GM12801 (cell line): Measurements from ENCODE around the gene CASP4.

ENCODE experiments used
- CTCF ChIP-seq: IDR thresholded peaks from one replicate; pipeline ENCODE4 v1.5.1; 2011; ENCODE audit warnings: control low read depth; ENCODE audit not compliant: insufficient read length; ENCODE audit errors: extremely low read depth

CASP4 gene

GRCh38 chr11:104968355-104968855 lies at the start of gene CASP4:
Gene CASP4 (minus strand): TSS chr11:104968574. CDS start chr11:104968525, 49 bp downstream.
- no peak for TF ChIP-seq CTCF

DNA sequence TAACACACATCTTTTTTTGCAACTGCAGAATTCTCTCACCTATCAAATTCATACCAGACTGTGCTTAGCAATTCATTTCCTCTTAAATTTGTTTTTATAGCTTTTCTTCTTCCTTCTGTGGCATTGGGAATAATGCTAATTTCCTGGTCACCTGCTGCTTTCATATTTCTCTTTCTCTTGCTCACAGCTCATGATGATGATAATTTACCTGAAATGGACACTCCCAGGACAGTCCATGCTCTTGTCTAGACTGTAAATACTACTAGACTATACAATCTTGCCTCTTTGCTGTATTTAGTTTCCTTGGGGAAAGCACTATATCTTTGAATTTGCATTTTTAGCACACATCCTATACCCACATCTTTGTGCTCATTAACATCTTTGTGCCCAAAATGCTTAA lies 39.1 kb upstream of the CASP4 start:
- no peak for TF ChIP-seq CTCF

DNA sequence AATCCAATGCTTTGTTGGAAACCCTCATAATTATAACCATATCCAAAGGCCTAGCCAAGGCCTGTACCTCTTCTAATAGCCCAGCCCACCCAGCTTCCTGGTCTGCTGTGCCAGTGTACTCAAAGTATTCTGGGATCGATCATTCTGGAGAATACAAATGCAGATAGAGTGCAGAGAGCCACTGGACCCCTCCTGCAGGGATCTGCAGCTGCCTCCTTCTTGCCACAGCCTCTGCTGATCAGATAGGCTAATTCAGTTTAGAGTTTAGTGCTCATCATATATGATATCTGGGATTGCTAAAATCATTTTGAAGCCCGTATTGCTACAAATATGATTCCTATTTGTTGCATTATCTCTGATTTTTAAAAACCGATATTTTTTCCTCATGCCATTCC lies 37.1 kb upstream of the CASP4 start:
- TF ChIP-seq CTCF, result no peak

- TF ChIP-seq CTCF, result no peak
Observed at GRCh38 chr11:105004021-105004420, 35.6 kb upstream of the CASP4 start.

DNA sequence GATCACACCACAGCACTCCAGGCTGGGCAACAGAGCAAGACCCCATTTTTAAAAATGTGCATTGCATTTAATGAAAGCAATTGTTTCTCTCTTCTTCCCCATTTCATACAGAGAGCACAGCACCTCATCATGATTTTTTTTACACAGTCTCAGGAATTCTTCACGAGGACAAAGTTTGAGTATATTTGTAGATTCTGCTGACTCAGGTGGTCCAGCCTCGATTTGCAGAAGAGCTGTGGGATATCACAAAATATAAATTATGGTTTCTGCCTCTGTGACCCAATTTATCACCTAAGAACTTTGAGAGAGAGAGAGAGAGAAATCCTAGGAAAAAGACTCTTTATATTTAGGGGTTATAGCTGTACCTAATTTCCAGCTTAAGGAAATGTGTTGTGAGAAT lies 34.8 kb upstream of the CASP4 start:
- no peak for TF ChIP-seq CTCF

DNA sequence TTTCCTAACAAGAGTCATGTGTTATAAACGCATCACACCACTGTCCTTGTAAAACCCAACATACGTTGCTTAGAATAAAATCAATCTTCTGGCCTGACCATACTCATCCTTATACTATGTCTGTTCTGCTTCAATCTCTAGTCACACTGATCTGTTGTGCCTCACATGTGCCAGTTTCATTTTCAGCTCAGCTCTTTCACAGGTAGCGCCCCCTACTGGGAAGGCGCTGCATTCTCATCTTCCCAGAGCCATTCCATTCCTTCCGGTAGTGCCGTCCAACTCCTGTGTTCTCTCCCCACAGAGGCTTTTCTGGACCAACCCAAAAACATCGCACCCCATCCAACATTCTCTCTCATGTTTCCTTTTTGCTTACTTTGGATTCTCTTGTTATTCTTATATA lies 32.4 kb upstream of the CASP4 start:
- TF ChIP-seq CTCF, result no peak

- TF ChIP-seq CTCF, result no peak
Observed at GRCh38 chr11:105000167-105000566, 31.8 kb upstream of the CASP4 start.

DNA sequence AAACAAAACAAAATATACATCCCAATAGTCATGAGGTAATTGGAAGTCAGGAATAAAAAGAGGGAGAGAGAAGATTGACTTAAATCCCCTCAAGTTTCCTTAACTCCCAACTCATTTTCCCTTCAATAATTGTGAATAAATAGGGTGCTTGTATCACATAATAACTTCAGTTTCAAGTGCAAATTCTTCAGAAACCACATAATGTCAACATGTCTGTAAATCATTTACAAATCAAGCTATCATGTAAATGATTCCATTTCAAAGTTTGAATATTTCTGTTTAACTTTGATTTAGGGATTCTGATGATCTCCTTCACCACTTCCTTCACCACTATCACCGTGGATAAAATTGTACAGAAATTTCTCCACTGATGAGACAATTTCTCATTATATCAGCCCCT lies 31.3 kb upstream of the CASP4 start:
- TF ChIP-seq CTCF, result no peak
